BE2C (cell line): Measurements from ENCODE around the gene PAPPA2.

Source experiments
- DNase-seq: peaks from one replicate; pipeline ENCODE4 v3.0.0-alpha.2; 2020
- H3K27me3 ChIP-seq: fragments of 250-450 bp; sonication (Bioruptor Pico); 2 replicates; pipeline ENCODE4 v1.5.1; 2020; ENCODE audit warnings: mild to moderate bottlenecking
- H3K36me3 ChIP-seq: fragments of 250-450 bp; sonication (Bioruptor Pico); 2 replicates; pipeline ENCODE4 v1.5.1; 2020; ENCODE audit warnings: mild to moderate bottlenecking
- H3K4me1 ChIP-seq: fragments of 250-450 bp; sonication (Bioruptor Pico); 2 replicates; pipeline ENCODE4 v1.5.1; 2020
- H3K4me3 ChIP-seq: 2 replicates; pipeline ENCODE4 v1.5.1; 2011; ENCODE audit warnings: low read depth, low read length
- H3K9me3 ChIP-seq: fragments of 250-450 bp; sonication (Bioruptor Pico); 2 replicates; pipeline ENCODE4 v1.5.1; 2020
- CTCF ChIP-seq: IDR thresholded peaks from 2 replicates; pipeline ENCODE4 v1.5.1; 2012; ENCODE audit warnings: mild to moderate bottlenecking, low read depth, low read length

PAPPA2 gene

GRCh38 chr1:176841238-176841637 is 378.3 kb downstream of the PAPPA2 start:
- Histone ChIP-seq H3K36me3 (no peaks in the 10 kb centered on the region), H3K9me3 (no peaks in the 10 kb centered on the region), H3K4me3 (no peak overlapping the region), H3K4me1 (peaks cover 5% of the 10 kb centered on the region), H3K27me3 (no peaks in the 10 kb centered on the region)
- DNase-seq: no peak
- TF ChIP-seq CTCF: no peak

- TF ChIP-seq CTCF: peak; percentile 70
- no peaks in the 10 kb centered on the region for H3K36me3 ChIP-seq
- H3K27me3 ChIP-seq: no peaks in the 10 kb centered on the region
- no peaks in the 10 kb centered on the region for H3K9me3 ChIP-seq
- DNase-seq: peak; percentile 48
- H3K4me3 ChIP-seq: no peak overlapping the region
- H3K4me1 ChIP-seq: peaks cover 16% of the 10 kb centered on the region
Observed at GRCh38 chr1:176843352-176844297, 380.6 kb downstream of the PAPPA2 start.

GRCh38 chr1:176847052-176847451 is 384.1 kb downstream of the PAPPA2 start:
- no peaks in the 10 kb centered on the region for H3K9me3 ChIP-seq
- no peaks in the 10 kb centered on the region for H3K36me3 ChIP-seq
- H3K4me3 ChIP-seq: no peak overlapping the region
- peak; percentile 80 for DNase-seq
- no peaks in the 10 kb centered on the region for H3K27me3 ChIP-seq
- no peak for TF ChIP-seq CTCF
- peaks cover 13% of the 10 kb centered on the region; the same call in 1 of the 2 replicates for H3K4me1 ChIP-seq

- no peak for TF ChIP-seq CTCF
- Histone ChIP-seq H3K4me1 (peaks cover 13% of the 10 kb centered on the region; the same call in 1 of the 2 replicates), H3K4me3 (no peak overlapping the region), H3K27me3 (no peaks in the 10 kb centered on the region), H3K36me3 (no peaks in the 10 kb centered on the region), H3K9me3 (no peaks in the 10 kb centered on the region)
- DNase-seq: no peak
Observed at GRCh38 chr1:176849281-176849680, 386.3 kb downstream of the PAPPA2 start.

- H3K4me1 ChIP-seq: peaks cover 13% of the 10 kb centered on the region; the same call in 1 of the 2 replicates
- DNase-seq: no peak
- H3K4me3 ChIP-seq: no peak overlapping the region
- H3K27me3 ChIP-seq: no peaks in the 10 kb centered on the region
- no peak for TF ChIP-seq CTCF
- no peaks in the 10 kb centered on the region for H3K36me3 ChIP-seq
- no peaks in the 10 kb centered on the region for H3K9me3 ChIP-seq
Observed at GRCh38 chr1:176850871-176851270, 387.9 kb downstream of the PAPPA2 start.

GRCh38 chr1:176852124-176852523 is 389.1 kb downstream of the PAPPA2 start:
- Histone ChIP-seq H3K27me3 (no peaks in the 10 kb centered on the region), H3K4me3 (no peak overlapping the region), H3K4me1 (peaks cover 4% of the 10 kb centered on the region; the same call in 1 of the 2 replicates), H3K9me3 (no peaks in the 10 kb centered on the region), H3K36me3 (no peaks in the 10 kb centered on the region)
- TF ChIP-seq CTCF: no peak
- no peak for DNase-seq
